Amniotic stem cell (primary cell): ENCODE data around the gene MRPS18B.
A peak's percentile ranks its signal among the peaks of the same experiment; 100 is the strongest.
"Not testable (repeated sequence)": the region's sequence is repeated elsewhere in the genome, so short reads cannot be mapped to it uniquely, and the experiment has no call there.

Source experiments
- DNase-seq: peaks from one replicate; lab custom pipeline; 2025; lab: John Stamatoyannopoulos, UW

The MRPS18B gene

DNA sequence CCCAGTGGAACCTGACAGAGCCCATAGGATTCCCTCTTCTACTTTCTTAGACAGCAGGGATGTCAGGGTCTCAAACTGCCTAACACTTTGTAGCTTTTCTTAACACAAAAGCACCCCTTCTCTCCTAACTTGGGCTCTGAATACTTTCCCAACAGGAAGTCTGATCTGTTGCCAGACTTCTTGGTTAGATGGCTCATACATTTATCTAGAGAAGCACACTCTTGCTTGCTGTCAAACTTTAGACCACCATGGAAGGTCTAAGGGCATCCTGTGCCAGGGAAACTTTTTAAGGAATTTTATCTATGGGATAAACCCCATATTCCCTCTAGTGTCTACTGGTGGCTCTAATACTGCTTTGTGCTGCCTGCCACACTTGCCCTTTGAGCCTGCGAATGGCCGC lies 26.0 kb downstream of the MRPS18B start:
- DNase-seq, result no peak

DNA sequence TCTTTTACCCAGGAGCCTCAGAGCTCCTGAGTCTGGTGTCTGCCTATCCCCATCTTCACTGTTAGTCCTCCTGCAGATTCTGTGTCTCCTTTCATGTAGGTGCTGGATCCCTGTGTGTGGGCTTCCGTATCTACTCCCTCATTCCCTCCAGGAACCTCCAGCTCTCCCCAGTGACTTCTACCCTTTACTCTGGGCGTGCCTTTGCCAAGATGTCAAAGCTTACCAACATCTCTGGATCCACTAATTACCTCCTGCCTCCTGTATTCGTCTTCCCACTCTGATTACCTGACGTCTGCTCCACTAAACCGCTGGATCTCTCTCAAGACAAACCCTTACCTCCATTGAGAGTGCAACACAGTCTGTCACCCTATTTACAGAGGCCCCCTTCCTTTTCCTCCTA lies 27.1 kb downstream of the MRPS18B start:
- DNase-seq, result no peak

DNA sequence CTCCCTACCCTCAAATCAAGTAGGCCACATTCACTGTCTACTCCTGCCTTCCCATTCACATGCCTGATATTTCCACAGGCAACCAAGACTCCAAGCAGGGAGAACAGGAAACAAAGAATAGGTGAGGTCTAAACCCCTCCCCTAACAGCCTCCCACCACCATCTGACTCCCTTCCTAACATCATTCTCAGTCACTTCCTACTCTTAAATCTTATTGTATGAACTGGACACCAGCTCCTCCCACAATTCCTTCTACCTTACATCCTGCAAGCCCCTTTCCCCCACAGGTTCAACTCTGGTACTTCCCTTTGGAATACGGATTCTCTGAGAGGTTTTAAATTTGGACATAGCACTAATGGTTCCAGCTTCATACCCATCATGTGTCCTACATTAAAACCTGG lies 28.3 kb downstream of the MRPS18B start:
- DNase-seq, result no peak

DNA sequence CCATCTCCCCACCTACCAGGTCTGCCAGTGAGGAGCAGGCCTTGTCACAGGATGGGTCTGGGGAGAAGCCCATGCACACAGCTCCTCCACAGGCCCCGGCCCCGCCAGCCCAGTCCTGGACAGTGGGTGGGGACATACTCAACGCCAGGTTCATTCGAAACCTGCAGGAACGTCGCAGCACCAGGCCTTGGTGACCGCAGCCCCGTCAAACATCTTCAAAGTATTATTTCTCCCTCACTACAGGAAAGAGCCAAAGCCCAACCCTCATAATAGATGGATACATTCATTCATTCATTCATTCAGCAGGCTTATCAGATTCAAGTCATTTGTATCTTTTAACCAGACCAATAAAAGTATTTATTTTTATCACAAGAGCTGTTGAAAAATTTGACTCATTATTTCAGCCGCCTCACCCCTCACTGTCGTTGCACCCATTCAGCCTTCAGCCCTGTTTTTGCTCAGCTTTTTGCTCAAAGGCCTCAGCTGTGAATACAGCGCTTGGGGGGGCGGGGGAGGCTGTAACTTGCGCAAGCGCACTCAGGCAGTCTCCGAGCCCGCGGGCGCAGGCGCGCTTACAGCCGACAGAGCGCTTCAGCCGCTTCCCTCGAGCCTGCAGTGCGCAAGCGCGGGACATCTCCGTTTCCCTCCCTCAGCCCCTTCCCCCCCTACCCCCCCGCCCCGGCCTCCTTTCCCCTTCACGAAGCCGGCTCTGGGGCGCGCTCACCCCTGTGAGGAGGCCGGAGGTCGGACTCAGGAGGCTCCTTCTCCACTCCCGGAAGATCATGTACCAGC lies 29.0 kb downstream of the MRPS18B start, which contains the start of gene C6orf136:
Gene C6orf136, plus strand, starts transcription at position 684 of the 792 bp plus-strand sequence. Its CDS starts 99 bp downstream, at position 783.
- peak; percentile 74 for DNase-seq

DNA sequence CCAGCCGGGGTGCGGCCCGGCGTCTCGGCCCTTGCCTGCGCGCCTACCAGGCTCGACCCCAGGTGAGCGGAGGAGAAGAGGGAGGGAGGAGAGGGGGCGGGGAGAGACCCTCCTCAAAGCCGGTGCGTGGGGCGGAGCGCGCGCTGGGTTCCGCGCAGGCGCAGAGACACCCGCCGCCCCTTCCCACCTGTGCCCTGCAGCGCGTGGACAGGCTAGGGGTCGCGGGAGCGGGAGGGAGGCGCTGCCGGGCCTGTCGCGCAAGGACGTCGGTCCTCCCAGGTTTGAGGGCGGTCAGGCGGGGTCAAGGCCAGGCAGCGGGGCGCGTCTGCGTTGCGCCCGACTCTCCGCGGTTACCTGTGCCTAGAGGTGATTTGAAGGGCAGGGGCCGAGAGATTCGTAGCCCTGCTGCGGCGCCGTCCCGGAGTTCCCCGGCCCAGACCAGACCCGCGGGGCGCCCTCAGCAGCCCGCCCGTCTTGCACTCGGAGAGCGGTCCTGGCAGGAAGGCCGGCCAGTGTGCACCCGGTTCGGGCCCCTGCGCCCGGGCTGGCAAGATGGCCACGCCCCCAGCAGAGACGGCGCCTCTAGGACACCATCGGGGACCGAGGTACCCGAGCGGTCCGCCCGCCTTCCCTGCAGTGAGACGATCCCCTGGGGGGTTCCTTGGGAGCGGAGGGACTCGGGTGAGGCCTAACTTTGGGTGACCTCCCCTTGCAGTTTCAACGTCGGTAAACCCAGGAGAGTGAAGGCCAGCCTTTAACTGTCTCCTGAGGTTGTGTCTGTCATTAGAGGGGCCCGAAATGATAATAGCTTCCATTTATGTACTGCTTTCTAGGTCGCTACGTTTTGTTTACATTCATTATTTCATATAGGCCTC lies 29.8 kb downstream of the MRPS18B start:
- DNase-seq, result peak; percentile 11

DNA sequence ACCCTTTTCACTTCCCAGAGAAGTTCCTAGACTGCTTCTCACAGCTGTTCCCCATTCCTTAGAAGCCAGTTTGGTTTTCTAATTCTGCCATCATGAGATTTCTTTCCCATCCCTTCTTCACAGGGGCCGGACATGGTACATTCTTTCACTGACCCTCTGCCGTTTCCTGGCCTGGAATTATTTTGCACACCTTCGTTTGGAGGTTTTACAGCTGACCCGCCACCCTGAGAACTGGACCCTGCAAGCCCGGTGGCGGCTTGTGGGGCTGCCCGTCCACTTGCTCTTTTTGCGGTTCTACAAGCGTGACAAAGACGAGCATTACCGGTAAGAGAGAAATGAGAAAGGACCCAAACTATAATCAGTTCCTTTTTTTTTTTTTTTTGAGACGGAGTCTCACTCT lies 33.5 kb downstream of the MRPS18B start:
- no peak for DNase-seq

DNA sequence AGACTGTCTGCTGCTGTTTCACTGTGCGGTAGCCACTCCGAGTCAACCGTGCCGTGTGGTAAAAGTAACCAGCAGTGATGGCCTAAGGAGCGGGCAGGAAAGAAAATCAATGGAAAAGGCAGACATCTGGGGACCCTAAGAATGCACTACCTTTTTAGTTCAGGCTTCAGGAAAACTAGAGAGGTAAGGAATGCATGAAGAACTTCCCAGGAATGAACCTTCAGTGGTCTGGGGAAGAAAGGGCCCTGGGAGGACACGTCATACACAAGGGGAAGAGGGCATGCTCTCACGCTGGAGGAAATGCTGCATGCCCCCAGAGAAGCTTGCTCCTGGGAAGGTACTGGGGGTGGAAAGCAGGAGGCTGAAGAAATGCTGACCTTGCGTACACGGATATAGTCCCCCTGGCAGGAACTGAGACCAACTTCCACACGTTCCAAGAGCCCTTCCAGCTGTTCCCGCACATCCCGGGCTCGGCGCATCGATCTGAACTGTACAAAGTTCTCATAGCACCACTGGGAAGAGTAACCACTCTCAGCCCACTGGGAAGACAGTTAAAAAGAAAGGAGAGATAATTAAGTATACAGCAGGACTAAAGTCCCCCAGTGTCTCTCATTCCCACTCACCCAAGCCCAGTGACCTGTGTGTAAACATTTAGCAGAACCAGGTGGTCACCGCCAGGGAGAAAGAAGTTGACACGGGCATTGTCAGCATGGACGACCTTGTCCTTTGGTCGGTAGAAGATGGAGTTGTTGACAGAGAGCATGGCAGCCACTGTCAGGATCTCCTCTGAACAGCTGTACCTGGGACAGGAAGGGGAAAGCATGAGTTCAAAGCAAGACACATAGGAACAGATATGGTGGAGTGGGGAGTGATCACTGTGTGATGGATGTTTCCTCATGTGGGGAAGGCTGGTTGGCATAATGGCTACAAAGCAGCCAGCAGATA lies 37.4 kb downstream of the MRPS18B start:
- DNase-seq, result no peak

DNA sequence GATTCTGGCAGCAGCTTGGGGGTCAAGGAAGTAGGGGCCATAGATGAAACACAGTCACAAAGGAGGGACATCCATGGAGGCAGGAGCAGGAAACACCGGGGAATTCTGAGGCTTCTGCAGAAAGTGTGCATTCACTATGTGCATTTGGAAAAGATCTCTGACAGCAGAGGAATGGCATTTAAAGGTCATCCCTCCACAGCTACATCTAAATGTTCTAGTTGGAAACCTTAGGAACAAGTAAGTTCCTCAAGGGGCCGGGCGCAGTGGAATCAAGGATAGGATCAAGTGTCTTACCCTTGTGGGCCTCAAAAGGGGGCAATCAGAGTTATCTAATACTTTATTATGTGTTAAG lies 38.1 kb downstream of the MRPS18B start:
- no peak for DNase-seq

DNA sequence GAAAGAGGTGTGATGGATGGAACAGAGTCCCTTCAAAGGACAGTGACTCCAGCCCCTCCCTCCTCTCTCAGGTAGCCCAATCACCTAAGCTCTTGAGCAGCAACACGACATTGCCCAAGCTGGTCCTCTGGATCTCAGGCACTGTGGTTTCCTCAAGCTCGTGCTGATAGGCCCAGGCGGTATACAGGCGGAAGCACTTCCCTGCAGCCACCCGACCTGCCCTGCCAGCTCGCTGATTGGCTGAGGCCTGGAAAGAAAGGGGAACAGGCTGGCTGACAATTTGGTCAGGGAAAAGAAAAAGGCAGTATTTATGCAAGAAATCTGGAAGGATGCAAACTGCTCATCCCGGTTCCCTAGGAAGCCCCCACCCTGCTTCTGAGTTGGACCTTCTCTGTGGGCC lies 38.9 kb downstream of the MRPS18B start:
- DNase-seq, result no peak

DNA sequence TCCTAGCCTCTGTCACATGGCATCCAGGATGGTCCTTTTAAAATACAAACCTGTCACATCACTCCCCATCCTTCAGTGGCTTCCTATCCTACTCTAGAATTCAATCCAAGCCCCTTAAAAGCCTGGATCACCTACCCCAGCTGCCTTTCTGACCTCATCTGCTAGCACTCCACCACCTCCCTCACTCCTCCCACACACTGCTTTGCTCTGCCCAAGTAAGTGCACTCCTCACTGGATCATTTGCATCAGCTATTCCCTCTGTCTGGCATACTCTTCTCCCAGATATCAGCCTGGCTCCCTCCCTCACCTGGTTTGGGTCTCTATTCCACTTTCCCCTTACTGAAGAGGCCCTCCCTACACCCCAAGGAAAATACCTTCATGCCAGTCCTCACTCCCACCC lies 39.8 kb downstream of the MRPS18B start:
- DNase-seq, result no peak

DNA sequence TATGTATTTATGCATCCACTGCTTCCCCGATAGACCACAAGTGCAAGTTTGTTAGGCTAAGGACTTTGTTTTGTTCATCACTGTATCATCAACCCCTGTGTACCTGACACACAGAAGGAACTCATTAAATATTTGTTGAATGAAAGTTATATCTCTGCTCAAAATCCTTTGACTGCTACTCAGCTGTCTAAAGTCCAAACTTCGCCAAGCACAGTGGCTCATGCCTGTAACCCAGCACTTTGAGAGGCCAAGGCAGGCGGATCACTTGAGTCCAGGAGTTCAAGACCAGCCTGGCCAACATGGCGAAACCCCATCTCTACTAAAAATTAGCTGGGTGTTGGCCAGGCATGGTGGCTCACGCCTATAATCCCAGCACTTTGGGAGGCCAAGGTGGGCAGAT lies 40.3 kb downstream of the MRPS18B start:
- not testable (repeated sequence) for DNase-seq

DNA sequence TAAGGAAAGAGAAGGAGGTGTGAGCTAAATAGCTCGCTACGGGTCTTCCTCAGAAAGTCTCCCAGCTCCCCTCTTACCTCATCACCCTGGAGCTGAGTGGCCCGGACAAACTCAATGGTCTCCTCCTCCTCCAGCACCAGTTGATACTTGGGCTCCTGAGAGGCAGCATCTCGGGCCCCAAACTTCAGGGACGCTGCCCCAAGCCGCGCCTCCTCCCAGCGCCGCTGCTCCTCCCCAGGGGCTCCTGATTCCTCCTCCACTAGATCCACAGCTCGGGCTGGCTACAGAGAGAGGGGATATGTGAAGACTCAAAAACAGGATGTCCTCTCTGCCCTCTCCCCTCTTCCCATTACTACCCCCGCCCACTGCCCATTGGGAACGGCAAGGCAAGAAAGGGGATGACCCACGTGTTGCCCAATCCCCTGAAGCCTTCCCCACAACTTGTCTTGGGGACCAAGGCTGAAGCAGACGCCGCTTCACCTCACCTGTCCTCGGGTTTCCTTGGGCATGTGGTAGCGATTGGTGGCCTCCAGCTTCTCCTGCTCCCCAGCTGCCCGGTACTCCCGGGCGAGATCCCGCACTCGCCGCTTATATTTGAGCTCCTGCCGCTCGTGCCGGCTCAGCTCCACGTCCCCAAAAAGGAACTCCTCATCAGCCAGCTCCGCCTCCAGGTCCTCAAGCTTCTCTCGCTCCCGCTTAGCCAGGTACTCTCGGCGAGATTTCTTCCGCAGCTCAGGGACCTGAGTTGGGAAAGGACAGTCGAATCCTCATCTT lies 47.5 kb downstream of the MRPS18B start:
- no peak for DNase-seq

DNA sequence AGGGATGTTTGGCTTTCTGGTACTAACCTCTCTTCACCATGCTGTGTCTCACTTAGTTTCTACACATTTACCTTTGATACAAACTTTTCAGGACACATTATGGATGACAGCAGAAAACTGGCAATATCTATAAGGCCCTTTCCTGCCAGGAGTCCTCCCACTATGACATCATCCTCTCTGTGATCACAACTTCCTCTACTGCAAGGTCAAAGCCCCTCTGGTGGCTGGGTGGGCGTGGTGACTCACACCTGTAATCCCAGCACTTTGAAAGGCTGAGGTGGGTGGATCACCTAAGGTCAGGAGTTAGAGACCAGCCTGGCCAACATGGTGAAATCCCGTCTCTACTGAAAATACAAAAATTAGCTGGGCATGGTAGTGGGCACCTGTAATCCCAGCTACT lies 48.7 kb downstream of the MRPS18B start:
- DNase-seq, result not testable (repeated sequence)

DNA sequence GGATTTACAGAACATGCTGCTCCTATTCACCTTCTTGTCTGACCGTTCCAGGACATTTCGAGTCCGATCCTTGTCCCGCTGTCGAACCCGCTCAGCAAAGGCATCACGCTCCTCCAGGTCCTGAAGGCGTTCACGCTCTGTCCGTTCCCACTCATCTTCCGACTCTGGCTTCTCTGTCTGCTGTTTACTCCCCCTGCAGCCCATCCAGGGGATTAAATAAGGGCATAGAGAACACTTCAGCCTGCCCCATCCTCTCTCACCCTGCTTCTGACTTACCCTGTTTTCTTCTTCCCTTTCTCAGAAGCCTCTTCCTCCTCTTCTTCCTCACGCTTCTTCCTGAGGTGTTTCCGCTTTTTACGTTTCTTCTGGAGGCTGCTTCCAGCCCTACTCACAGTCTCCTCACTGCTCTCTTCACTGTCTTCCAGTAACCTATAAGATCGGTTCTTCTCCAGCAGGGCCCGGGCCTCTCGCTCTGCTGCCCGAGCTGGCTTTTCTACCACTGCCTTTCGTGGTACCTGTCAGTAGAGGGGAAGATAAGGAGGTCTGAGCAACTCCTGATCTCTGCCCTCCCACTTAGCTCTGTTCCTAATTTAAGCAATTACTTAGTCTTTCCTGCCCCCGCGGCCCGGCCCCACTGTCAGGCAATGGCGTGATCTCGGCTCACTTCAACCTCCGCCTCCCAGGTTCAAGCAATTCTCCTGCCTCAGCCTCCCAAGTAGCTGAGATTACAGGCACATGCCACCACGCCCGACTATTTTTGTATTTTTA lies 53.3 kb downstream of the MRPS18B start:
- no peak for DNase-seq

DNA sequence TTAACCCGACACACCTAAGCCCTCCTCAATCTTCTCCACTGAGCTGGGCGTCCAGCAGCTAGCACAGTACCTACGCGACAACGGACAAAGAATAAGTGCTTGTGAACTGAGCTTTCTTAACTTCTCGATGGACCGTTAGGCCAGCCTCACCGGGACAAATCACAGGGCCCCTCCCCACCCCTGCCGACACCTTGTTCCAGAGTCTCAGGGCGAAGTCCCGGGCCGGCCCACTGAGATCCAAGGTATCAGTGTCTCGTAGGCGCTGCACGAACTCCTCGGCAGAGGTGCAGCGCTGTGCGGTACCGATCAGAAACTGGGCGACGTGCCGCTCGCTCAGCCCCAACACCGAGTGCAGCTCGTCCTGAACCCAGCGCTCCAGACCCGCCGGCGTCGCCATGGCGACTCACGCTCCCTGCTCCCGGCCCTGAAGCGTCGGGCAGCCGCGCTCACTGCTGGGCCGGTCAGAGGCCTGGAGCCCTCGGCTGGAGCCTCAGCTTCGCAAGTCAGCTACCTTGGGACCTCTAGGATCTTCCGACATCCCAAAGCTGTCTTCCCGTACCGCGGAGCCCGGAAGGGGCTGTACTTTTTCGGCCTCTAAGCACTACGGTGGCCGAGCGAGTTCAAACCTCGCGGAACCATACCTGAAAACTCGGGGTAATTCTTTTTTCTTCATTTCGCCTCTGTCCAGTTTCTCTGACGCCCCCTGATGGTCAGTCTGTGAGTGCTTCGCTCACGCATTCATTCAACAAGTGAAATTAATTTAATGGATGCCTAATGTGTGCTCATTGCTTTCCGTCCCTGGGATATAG lies 55.0 kb downstream of the MRPS18B start, which contains the start of gene DHX16:
Gene DHX16, minus strand, starts transcription at position 562 of the 809 bp plus-strand sequence. Its CDS starts 165 bp downstream, at position 397.
- DNase-seq, result peak; percentile 95
